Stomach (tissue), 4 donors: ENCODE data around the gene SHISAL1.

Experiments
- CTCF ChIP-seq, 7 experiments: fragments of 450-650 bp in 4 of 7; fragments of 200-600 bp in 3 of 7; sonication (generic) in 3 of 7; IDR thresholded peaks; one replicate each; pipeline ENCODE4 v1.5.1; 2016 to 2019; ENCODE audit warnings: antibody characterized with exemption in 7 of 7, control low read depth in 2 of 7, mild to moderate bottlenecking in 1 of 7
- EP300 ChIP-seq: sonication (generic); formaldehyde crosslinking; IDR thresholded peaks from one replicate; pipeline ENCODE4 v1.6.1; 2017; ENCODE audit warnings: antibody characterized with exemption
- POLR2A ChIP-seq, 4 donors: fragments of 450-650 bp; IDR thresholded peaks; one replicate each; pipeline ENCODE4 v1.6.1; 2016; ENCODE audit warnings: antibody characterized with exemption in 4 of 4, control low read depth in 2 of 4, mild to moderate bottlenecking in 1 of 4, moderate library complexity in 1 of 4

DNA sequence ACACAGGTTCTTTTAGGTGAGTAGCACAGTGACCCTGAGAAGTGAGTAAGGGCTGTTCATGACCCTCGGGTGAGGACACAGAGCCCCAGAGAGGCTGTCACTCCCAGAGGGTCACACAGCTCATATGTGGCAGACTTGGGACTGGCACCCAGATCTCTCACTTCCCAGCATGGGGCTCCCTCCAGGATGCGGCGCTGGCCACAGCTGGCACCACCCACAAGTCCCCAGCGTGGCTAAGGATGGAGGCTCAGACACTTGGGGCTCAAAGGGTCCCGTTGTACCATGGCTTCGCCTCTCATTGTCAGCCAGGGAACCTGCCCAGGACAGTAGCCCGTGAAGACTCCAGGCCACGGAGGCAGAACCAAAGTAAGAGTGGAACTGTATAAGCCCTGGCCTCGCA is 6.0 kb upstream of the SHISAL1 start:
- TF ChIP-seq POLR2A (IDR thresholded peaks at IDR 0.05), result no peak
- no peak for TF ChIP-seq CTCF (IDR thresholded peaks at IDR 0.05)
- TF ChIP-seq EP300, result no peak
